Activated CD4-positive, CD25-positive, alpha-beta regulatory T cell (primary cell): ENCODE results near the gene ANKRD53.

ENCODE experiments used
- DNase-seq, 4 experiments: peaks; one replicate each; lab custom pipeline; 2025; lab: John Stamatoyannopoulos, UW

The ANKRD53 gene, protein sequence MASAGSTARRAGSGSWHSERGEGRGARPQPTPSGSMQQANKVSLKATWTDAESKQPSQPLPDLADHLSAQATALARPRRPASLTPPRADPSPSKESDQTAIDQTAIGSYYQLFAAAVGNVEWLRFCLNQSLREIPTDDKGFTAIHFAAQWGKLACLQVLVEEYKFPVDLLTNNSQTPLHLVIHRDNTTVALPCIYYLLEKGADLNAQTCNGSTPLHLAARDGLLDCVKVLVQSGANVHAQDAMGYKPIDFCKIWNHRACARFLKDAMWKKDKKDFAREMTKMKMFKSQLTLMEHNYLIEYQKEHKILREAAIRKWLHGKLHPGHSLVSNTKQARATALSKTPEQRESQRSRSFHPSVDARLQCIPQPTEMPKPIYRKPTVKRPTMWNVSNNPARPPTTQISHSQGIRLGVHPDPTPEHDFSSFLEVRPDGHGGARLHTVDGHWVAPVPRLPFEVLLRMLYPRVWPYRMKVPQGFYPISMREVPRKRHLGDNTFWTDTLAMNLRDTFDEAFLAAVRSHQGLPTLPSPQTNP

DNA sequence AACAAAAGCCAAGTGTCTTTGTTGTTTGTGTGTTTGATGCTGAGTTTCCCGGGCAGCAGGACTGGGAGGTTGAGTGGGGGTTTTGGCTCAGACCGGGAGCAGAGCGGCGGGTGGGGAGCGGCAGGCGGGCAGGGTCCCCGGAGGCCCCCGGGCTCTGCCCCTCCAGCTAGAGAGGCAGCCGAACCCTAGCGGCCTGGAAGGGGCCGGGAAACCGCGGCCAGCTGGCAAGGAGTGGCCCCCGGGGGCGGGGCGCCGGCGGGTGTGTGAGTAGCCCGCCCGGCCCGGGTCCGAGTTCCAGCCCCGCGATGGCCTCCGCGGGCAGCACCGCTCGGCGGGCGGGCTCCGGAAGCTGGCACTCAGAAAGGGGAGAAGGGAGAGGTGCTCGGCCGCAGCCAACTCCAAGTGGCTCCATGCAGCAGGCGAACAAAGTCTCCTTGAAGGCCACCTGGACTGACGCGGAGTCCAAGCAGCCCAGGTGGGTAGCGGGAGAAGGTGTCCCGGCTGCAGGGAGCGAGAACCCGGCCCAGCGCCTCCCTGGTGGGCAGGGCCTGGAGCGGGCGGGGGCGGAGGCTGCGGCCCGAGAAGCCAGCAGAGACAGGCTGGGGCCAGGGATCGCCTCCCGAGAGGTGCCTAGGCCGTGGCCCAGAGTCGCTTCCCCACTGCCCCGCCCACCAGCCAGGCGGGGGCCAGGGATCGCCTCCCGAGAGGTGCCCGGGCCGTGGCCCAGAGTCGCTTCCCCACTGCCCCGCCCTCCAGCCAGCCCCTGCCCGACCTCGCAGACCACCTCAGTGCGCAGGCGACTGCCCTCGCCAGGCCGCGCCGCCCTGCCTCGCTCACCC, at the start of gene ANKRD53:
ANKRD53 (plus strand) TSS at position 290 of the 839 bp plus-strand sequence; CDS start at position 306, 16 bp downstream.
- DNase-seq, result no peak

DNA sequence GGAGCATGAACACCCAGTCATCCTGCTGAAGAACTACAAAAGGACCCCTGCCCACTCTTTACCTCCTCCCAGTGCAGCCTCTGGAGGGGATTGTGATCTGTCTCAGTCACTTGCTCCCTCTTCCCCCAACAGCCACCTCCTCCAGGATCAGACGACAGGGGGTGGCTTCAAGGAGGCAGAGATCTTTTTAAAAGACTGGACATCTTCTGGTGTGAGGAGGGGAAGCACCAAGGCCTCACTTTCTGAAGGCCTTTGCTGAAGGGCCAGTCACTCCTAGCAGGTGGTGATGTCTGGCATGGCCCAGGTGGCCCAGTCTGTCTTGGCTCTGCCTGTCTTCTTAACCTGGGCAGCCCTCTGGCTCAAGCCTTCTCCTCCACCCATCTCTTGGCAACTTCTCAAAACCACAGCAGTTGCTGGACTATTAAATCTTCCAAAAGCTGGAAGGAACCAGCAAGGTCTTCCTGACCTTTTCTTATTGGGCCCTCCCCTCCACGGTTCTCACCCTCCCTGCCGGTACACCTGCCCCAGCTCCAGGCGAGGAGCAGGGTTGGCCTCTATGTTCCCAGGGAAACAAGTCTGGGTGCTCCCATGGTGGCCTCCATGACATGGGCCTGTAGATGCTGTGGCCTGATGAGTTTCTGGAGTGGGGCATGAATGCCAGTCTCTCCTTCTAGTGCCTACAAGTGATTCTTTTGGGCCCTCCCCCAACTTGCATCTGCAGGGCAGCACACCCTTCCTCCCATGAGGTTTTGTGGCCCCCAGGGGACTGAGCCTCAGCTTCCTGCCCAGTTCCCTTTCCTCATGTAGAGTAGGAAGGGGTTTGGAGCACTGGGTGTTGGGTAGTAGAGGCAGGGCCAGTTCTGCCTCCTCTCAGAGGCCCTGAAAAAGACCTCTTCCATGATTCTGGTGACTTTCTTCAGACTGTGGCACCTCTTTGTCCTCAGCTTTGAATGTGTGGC, 47.8 kb upstream of the ANKRD53 start:
- no peak for DNase-seq

DNA sequence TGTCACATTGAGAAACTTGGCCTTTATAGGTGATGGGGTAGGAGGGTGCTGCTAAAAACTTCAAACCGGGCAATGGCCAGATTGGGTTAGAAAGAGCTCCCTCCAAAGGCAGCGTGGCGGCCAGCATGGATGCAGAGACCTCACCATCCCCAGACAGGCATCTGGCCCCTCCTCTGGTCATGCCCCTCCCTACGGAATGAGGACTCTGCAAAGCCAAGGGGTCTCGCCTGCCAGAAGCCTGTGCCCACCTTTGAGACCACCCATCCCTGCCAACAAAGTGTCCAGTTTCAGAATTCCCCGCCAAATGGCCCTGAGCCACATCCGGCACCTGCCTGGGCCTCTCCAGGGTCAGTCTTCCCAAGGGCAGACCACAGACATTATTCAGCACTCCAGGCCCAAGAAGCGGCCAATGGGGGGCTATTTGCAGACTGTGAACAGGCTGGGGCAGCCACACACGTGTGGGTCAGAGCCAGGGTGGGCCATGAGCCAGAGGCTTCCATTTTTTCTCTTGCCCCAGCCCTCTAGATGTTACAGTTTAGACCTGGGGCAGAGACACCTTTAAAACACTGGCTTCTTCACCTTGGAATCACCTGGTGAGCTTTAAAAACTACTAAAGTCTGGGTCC, 46.9 kb upstream of the ANKRD53 start:
- no peak for DNase-seq

DNA sequence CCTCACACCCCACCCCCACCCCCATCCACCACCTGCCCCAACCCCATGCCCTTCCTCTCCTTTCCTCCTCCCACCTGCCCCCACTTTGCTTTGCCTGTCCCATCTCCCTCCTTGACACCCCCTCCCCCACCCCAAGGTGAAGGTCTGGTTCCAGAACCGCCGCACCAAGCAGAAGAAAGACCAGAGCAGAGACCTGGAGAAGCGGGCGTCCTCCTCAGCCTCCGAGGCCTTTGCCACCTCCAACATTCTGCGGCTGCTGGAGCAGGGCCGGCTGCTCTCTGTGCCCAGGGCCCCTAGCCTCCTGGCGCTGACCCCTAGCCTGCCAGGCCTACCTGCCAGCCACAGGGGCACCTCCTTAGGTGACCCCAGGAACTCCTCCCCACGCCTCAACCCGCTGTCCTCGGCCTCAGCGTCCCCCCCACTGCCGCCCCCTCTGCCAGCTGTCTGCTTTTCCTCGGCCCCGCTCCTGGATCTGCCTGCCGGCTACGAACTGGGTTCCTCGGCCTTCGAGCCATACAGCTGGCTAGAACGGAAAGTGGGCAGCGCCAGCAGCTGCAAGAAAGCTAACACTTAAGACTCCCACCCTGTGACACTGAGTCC, 45.7 kb upstream of the ANKRD53 start:
- no peak for DNase-seq

DNA sequence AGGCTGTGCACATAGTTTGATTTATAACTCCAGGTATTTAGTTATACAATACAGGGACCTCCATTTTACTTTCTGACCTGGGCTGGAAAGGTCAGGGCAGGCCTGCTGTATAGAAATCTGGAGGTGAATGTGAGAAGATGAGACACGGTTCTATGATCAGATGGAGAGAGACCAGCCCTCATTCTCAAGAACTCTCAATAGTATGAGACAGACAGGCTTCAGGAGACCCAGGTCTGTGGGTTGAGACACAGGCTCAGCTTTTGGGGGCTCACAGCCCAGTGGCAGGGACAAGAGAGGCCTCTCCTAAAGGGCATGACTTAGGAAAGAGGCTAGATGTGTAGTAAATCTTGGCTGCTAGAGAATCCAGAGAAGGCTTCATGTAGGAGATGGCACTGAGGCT, 43.4 kb upstream of the ANKRD53 start:
- DNase-seq, result no peak

DNA sequence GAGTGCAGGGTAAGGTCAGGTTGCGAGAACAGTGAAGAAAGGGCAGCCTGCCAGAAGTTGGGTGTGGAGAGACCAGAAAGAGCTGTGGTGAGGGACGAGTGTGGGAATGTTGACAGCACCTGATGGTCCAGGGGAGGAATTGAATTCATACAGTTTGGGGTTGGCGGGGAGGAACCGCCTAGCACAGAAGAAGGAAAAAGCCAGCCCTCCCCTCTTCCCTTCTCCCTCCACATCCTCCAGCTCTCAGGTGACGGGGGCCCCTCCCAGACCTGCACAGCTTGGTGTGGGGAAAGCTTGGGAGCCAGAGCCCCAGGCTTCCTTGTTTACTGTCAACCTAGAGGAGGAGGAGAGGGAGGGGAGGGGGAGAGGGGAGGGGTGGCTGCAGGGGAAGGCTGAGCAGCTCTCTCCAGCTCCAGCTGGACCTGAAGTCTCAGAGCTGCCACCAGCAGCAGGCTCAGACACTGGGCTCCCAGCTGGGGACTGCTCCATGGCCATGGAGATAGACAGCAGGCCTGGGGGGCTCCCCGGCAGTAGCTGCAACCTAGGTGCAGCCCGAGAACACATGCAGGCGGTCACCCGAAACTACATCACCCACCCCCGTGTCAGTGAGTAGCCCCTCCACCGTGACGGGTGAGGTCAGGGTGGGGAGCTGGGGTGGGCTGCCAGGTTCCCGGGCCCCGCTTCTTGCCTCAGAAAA, 42.8 kb upstream of the ANKRD53 start, which contains the start of gene ATP6V1B1:
ATP6V1B1 (plus strand) TSS at position 433 of the 697 bp plus-strand sequence; CDS start at position 488, 55 bp downstream.
- DNase-seq, result no peak

DNA sequence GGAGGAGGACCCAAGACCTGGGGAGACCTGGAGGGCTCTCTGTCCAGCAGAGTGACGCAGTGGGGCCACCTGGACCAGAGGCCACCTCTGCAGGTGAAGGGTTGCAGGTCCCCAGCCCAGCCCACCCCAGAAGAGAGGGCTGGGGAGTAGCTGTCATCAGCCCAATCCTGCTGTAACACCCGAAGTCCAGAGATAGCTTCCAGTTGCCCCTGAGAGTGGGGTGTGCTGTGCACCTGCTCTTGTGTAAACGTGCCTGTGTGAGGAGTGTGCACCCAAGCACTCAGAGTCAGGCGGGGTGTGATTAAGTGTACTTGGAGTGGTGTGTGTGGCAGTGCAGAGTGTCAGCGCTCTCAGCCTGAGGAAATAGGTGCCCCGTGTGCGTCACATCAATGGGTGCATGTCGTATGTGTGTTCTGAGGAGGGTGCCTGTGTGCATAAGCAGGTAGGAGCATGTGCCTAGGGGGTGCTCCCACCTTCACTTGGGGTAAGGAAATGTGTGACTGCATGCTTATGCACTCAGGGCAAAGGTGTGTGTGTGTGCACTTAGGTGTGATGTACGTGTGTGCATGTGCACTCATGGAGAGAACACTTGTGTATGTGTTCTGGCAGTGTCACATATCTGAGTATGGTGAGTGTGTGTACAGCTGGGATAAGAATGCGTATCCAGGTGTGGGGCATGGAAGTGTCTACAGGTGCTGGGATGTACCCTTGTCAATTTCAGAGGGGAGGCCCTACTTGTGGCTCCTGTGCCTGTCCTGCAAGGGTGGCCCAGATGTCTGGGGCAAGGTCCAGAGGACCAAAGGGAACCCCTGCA, 42.1 kb upstream of the ANKRD53 start:
- no peak for DNase-seq

DNA sequence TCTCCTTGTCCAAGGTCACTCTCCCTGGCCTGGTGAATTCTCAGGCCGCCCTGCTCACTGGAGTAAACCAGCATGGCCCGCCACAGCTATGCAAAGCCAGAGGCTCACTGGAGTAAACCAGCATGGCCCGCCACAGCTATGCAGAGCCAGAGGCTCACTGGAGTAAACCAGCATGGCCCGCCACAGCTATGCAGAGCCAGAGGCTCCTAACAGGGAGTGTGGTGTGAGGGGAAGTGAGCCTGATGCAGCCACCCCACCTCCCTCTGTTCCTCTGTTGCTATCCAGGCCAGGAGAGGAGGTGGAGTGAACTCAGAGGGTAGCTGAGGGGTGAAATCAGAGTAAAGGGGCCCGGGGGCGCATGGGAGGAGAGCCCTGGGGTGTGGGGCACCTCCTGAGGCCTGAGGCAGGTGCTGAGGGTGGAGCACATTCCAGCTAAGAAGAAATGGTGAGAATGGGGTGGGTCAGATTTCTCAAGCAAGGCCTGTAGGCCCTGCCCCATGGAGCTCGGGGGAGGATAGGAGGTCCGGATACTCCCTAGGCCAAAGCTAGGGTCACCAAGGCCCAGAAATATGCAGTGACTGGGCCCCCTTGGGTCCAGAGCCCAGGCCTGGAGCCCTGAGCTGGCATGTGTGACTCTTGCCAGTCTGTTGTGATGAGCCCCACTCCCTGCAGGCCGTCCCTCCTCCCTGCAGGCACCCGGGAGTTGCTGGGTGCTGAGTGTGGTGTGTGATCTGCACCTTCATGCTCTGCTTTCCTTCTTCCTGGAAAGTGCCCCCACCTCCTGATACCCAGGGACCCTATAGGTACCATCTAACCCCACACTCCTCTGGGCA, 41.2 kb upstream of the ANKRD53 start:
- no peak for DNase-seq

DNA sequence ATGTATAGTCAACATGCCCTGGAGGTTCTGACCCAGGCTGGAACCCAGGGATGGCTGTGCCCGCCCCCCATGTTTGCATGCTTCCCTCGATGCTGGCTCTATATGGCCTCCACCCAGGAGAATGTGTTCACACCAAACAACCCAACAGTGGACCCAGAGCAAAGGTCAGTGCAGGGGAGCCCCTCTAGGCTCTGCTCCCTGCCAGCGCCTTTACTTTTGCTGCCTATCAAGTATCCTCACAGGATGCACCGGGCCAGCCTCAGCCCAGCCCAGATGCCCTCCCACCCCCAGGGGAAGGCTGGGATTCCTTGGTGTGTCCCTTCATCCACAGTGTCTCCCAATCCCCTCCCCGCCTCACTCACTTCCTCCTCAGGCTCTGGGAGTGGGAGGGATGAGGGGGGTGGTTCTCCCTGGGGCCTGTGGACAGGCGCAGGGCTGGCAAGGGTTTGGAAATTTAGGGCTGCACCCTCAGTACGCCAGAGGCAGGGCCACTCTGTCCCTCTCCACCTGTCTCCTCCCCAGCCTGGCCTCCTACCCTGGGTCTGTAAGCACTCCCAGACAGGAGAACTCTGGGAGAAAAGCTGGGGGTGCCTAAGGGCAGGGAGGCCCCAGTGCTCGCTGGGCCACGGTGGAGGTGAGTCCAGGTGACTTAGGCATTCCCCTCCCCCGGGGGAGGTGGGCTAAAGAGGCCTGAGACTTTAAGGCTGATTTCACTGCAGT, 40.4 kb upstream of the ANKRD53 start:
- DNase-seq, result no peak

DNA sequence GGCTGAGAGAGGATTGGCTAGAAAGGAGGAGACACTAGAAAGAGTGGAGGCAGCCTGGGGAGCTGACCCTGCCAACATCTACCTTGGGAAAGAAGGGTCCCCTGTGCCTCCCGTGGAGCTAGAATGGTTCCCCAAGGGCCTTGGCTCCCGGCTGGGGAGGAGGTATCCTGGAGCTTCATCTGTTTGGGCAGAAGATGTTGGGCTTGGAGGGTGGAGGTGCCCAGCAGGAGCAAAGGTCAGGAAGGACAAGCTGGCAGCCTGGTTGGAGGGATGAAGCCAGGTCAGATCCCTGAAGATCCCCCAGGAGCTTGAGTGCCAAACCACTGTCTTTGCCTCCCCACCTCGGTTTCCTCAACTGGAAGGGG, 39.9 kb upstream of the ANKRD53 start:
- no peak for DNase-seq

DNA sequence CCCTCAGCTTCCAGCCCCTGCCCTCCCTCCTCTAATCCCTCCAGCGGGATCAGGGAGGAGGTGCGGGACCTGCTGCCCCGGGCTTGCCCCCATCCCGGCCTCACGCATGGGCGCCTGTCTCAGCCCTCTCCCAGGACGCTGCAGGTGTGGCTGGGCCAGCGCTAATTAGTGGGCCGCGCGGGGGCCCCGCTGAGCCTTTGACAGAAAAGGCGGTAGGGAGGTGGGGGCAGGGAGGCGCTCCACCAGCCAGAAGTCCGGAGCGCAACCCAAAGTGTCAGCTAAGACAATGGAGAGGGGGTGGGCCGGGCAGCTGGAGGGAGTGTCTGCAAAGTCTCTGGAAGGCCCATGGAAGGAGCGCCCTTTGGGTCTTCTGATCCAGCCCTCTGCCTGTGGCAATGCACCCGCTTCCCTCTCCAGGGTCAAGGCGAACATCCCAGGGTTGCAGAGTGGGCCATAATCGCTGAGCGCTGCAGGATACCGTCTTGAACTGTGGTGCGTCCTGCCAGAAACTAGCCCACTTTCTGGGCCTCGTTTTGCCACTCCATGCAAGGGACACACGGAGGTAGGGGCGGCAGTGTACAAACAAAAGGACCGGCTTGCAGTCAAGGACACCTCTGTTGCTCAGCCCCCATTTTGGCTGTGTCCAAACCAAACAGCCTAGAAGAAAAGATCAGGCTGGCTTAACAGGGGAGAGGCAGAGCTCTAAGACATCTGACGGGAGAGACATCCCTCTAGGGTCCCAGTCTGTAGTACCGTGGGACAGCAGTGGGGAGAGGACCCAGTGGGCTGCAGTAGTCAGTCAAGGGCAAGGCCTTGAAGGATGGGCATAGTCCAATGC, 39.2 kb upstream of the ANKRD53 start:
- DNase-seq, result no peak

DNA sequence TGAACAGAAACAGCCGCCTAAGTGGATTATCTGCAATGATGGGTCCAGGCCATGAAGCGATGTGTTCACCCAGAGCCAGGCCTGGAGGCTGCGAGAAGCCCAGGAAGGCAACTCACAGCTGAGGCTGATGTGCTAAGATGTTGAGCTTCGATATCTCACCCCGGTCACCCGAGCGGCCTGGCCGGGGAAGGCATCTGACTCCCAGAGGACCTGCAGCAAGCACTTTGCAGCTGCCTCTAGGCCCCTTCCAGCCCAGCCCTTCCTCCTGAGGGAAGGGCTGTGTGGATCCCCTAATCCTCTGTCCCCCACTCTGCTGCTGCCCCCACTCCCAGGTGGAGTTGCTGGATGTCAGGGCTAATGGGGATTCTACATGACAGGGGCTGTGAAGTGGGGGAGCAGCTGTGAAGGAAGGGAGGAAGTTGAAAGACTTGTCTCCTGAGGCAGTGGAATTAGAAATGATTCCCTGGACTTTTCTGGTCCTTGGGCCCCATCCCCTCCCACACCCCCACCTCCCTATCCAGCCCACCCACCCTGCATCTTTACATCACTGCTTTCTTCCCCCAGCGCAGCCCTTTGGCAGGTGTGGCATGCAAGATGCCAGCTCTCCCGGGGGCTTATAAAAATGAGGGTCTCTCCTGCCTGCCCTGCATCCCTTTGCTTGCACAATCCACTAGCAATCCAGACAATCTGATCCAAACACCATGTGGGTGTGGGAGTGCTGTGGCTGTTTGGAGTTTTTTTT, 38.4 kb upstream of the ANKRD53 start:
- DNase-seq, result no peak

DNA sequence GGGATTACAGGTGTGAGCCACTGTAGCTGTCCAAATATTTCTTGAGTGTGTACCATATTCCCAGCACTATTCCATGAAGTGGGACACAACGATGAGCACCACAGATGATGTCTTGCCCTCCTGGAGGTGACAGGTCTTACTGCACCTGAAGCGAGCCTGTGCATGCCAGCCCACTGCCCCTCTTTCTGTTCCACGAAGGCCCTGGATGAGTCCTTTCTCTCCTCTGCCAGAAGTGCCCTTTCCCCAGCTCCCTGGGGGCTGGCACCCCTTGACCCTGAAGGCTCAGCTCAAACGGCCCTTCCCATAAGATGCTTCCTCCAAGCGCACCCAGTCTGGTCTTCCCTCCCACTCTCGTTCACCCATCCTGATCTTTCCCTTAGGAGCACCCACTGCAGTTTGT, 37.2 kb upstream of the ANKRD53 start:
- no peak for DNase-seq

DNA sequence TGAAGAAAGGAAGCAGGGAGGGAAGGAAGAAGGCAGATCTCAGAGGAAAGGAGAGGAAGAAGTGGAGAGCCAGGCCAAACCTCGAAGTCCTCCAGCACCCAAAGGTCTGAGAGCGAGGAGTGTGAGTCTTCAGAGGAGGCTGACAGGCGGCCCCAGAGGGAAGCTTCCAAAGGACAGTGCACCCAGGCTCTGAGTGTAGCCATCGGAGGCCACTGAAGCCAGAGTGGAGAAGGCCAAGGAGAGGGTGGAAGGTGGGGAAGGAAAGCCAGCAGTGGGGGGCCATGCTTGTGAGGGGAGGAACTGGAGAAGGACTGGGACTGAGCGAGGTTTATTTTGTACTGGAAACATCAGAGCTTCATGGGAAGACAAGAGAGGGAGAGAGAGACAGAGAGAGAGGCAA, 36.7 kb upstream of the ANKRD53 start:
- no peak for DNase-seq

DNA sequence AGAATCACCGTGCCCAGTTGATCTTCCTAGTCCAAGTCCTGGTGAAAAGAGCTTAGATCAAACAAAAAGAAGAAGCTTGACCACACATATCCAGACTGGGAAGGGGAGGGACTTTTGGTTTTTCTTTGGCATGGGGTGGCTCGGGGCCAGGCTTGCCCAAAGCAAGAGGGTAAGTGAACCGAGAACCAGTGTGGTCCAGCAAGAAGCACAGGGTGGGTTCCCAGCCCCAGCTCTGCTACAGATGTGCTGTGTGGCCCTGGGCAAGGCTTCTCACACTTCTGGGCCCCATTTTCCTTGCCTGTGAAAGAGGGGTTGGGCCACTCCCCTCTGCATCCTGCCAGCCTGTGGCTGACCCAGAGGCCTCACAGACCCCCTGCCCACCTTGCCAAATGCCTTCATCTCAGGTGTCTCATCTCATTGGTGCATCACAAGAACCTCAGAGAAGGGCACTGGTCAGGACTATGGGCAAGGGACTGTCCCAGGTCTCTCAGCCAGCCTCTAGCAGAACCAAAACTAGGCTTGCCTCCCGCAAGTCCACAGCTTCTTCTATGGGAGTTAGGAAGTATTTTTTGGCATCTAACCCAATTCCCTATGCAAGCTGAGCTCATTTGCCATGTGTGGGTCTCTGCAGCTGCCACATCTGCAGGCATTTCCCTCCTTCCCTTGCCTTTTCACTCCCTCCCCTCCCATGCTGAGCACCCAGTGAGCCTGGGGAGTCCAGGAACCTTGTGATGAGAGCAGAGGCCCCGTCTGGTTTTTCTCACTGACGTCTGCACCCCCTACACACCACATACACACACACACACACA, 35.8 kb upstream of the ANKRD53 start:
- no peak for DNase-seq
